Activated CD4-positive, alpha-beta T cell treated with anti-CD3 and anti-CD28 coated beads, Interleukin-2, amount 50 U/mL, for 16 hours (primary cell): ENCODE results near the gene MED13L.

Experiments used
- DNase-seq: peaks from one replicate; pipeline ENCODE4 v3.0.0-alpha.2; 2020

Gene MED13L

GRCh38 chr12:116123451-116124258 lies 153.8 kb downstream of the MED13L start:
- DNase-seq, result peak; percentile 72

GRCh38 chr12:116122628-116123027 lies 154.9 kb downstream of the MED13L start:
- no peak for DNase-seq

GRCh38 chr12:116121453-116121871 lies 156.0 kb downstream of the MED13L start:
- DNase-seq, result no peak

GRCh38 chr12:116116650-116117424 lies 160.7 kb downstream of the MED13L start:
- DNase-seq, result no peak

GRCh38 chr12:116113398-116114130 lies 163.9 kb downstream of the MED13L start:
- no peak for DNase-seq

- no peak for DNase-seq
These were observed 170.6 kb downstream of the MED13L start for GRCh38 chr12:116106870-116107269.

GRCh38 chr12:116104167-116104767 lies 173.2 kb downstream of the MED13L start:
- DNase-seq, result no peak

- DNase-seq, result no peak
These were observed 175.5 kb downstream of the MED13L start for GRCh38 chr12:116101991-116102390.

- DNase-seq, result peak; percentile 39
These were observed 177.7 kb downstream of the MED13L start for GRCh38 chr12:116099652-116100432.

- no peak for DNase-seq
These were observed 180.6 kb downstream of the MED13L start for GRCh38 chr12:116096874-116097273.

- no peak for DNase-seq
These were observed 183.0 kb downstream of the MED13L start for GRCh38 chr12:116094475-116094874.

- DNase-seq, result no peak
These were observed 183.6 kb downstream of the MED13L start for GRCh38 chr12:116093915-116094314.

- no peak for DNase-seq
These were observed 184.7 kb downstream of the MED13L start for GRCh38 chr12:116092776-116093175.

GRCh38 chr12:116092162-116092561 lies 185.3 kb downstream of the MED13L start:
- no peak for DNase-seq

GRCh38 chr12:116091579-116091978 lies 185.9 kb downstream of the MED13L start:
- DNase-seq, result peak; percentile 32

GRCh38 chr12:116090516-116090915 lies 187.0 kb downstream of the MED13L start:
- DNase-seq, result no peak

GRCh38 chr12:116089080-116089479 lies 188.4 kb downstream of the MED13L start:
- no peak for DNase-seq

- DNase-seq, result peak; percentile 83
These were observed 189.5 kb downstream of the MED13L start for GRCh38 chr12:116087962-116088361.

GRCh38 chr12:116087399-116087798 lies 190.1 kb downstream of the MED13L start:
- DNase-seq, result peak; percentile 69

GRCh38 chr12:116080415-116080814 lies 197.1 kb downstream of the MED13L start:
- peak; percentile 47 for DNase-seq

GRCh38 chr12:116078396-116078795 lies 199.1 kb downstream of the MED13L start:
- no peak for DNase-seq

GRCh38 chr12:116077431-116077830 lies 200.1 kb downstream of the MED13L start:
- DNase-seq, result no peak
